Stimulated activated CD8-positive, alpha-beta memory T cell treated with anti-CD3 and anti-CD28 coated beads, Interleukin-15, amount 100 ng/mL, for 1 hour (primary cell): ENCODE results near the gene TUBAL3.
"Not testable (repeated sequence)": the region's sequence is repeated elsewhere in the genome, so short reads cannot be mapped to it uniquely, and the experiment has no call there.

ENCODE experiments used
- DNase-seq: peaks from one replicate; pipeline ENCODE4 v3.0.0-alpha.2; 2020; ENCODE audit warnings: low read depth

Gene TUBAL3

DNA sequence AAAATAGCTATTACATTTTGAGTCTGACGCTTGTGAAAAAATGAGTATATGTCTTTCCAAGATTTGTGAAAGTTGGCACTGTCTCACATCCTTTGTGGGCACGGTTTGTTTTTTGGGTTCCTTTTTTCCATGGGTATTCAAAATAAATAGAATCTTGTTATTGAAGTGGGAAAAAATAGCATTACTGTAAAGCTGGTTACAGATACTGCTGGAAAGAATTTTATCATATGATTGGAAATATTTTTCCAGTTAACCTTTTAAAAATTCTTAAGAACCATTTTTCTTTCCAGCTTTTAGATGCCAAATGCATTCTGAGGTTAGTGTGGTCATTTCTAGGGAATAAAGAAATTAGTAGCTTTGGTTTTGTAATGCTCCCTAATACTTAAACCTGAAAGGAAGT, 19.1 kb upstream of the TUBAL3 start:
- no peak for DNase-seq

DNA sequence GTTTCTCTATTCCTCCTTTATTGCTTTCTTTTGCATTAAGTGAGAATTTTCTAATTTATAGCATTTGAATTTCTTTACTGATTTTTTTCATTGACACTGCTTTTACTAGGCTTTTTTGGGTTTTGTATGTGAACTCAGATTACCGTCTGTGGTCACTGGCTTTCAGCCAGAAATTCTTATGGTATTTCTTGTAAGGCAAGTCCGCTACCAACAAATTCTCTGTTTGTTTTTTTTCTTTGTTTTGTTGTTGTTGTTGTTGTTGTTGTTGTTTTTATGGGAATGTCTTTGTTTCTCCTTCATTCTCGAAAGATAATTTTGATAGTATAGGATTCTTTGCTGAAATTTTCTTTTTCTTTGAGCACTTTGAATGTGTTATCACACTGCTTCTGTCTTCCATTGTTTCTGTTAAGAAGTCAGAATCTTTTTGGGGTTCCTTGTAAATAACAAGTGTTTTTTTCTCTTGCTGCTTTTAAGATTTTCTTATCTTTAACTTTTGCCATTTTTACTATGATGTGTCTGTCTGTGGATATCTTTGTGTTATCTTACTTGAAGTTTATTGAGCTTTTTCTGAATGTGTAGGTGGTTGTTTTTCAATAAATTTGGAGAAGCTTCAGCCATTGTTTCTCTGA, 15.0 kb upstream of the TUBAL3 start:
- no peak for DNase-seq

DNA sequence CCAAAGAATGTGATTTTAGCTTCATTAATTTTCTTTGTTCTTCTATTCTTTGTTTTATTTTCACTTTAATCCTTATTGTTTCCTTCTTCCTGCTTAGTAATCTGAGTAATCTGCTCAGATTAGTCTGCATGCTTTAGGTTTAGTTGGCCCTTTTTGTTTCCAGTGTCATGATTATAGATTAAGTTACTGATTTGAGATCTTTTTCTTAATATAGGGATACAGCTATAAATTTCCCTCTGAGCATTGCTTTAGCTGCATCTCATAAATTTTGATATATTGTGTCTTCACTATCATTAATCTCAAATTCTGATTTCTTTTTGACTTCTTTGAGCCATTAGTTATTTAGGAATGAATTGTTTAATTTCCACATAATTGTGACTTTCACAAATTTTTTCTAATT, 14.0 kb upstream of the TUBAL3 start:
- no peak for DNase-seq

- DNase-seq = no peak
These were observed 12.4 kb upstream of the TUBAL3 start for GRCh38 chr10:5416981-5417380.

DNA sequence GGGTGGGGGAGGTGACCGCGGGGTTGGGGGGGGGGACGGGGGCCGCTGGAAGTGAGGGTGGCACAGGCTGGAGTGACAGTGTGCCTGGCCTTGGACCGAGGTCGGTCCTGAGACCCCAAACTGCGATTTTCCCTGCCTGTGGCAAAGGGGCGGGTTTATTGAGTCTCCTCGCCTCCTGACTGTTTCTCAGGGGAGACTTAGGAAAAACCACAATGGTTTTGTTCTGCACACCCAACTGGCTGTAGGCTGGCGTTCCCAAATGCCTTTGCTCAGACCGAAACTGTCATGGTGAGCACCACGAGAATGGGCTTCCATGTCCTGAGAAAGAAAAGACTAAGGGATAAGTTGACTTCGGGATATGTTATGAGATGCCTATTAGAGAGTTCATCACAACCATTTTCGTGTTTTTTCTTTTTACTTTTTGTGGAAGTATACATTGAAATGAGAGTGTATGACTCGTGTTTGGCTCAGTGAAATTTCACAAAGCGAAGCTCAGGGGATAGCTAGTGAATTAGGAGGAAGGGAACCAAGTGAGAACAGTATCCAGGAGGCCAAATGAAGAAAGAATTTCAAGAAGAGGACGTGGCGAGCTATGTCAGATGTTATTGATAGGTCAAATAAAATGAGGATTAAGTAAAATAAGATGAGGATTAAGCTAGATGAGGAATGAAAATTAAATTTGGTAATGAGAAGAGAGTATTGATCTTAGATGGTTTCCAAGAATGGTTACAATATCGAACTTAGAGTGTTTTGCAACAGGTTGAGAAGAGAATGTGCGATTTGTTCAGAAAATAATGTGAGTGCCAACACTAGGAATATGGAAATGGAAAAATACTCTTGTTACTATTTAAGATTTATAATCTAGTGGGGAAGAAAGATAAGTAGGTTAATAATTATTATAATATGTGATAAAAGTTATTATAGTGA, 8.6 kb upstream of the TUBAL3 start:
- no peak for DNase-seq

- DNase-seq = peak; percentile 34
These were observed 7.8 kb upstream of the TUBAL3 start, which contains the start of gene NET1 for GRCh38 chr10:5412277-5412941. TSS of gene NET1 (plus strand) at chr10:5412557. CDS start at chr10:5412693, 136 bp downstream.

- DNase-seq = no peak
These were observed 7.3 kb upstream of the TUBAL3 start for GRCh38 chr10:5411941-5412276.

DNA sequence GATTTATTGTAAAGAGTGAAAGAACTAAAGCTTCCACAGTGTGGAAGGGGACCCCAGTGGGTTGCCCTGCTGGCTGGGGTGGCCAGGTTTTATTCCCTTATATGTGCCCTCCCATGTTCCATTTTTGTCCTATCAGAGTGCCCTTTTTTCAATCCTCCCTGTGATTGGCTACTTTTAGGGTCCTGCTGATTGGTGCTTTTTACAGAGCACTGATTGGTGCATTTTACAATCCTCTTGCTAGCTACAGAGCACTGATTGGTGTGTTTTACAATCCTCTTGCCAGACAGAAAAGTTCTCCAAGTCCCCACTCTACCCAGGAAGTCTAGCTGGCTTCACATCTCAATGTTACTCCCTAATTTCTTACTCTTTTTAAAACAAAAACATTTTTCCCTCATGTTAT, 6.2 kb upstream of the TUBAL3 start:
- DNase-seq = not testable (repeated sequence)

DNA sequence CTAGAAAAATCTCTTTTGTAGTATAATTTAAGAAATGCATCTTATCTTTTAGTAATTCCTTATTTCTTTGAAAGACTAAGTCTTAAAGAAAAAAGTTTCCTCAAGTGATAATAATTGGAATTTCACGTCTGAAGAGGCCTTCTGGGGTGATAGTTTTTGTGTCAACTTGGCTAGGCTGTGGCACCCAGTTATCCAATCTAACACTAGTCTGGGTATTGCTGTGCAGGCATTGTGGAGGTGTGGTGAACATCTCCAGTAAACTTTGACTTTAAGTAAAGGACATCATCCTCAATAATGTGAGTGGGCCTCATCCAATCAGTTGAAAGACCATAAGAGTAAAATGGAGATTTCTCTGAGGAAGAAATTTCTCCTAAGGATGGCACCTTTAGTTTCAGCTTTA, 2.3 kb upstream of the TUBAL3 start:
- no peak for DNase-seq

GRCh38 chr10:5402798-5403197, 1.8 kb downstream of the TUBAL3 start:
- no peak for DNase-seq

GRCh38 chr10:5400468-5401240, 4.0 kb downstream of the TUBAL3 start:
- DNase-seq = no peak

- DNase-seq = no peak
These were observed 5.3 kb downstream of the TUBAL3 start for GRCh38 chr10:5399332-5399731.

DNA sequence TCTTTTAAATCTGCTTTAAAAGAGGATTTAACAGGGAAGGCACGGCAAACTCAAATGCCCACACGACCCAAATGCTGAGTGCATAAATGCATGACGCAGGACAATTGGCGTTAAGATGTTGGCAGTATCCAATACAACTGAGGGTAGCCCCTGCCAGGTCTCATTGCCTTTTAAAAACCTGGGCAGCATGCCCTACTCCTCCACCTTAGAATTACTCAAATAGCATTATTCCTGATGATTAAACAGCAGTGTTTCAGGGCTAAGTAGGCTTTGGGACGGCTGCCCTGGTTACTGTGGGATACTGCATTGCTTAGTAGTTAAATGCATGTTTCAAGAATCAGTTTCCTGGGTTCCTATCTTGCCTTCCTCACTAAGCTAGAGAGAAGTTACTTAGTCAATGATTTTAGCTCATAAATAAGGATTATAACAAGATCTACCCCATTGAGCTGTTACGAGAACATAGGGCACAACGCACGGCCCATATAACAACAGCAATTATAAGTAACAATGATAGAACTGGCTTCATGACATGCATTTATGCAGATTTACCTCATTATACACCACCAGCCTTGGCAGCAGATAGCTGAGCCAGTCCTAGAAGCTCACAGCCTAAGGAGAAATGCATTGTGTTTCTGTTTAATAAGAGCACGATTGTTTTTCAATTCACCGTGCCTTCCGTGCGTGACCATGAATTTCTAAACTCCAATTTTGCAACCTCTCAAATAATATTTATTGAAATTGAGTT, 7.9 kb downstream of the TUBAL3 start:
- no peak for DNase-seq

- DNase-seq = no peak
These were observed 9.5 kb downstream of the TUBAL3 start for GRCh38 chr10:5395168-5395567.

GRCh38 chr10:5393529-5393928, 11.1 kb downstream of the TUBAL3 start:
- DNase-seq = no peak

GRCh38 chr10:5391790-5392189, 12.8 kb downstream of the TUBAL3 start:
- DNase-seq = no peak

- no peak for DNase-seq
These were observed 13.9 kb downstream of the TUBAL3 start for GRCh38 chr10:5390607-5391205.

DNA sequence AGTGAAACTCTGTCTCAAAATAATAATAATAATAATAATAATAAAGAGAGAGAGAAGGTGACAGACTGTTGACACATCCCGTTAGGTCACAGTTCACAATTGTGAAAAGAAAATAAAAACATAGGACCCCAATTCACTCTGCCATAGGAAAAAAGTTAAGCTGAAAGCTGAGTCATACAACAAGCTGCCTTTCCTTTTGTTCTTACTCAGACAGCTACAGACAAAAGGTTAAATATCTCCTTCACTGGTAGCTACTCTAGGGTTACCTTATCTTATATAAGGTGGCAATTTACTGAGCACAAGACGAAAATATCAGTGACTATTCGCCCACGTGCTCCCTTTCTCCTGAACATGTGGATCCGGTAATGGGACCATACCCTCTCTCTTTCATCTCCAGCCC, 17.5 kb downstream of the TUBAL3 start:
- DNase-seq = no peak

GRCh38 chr10:5385224-5385623, 19.4 kb downstream of the TUBAL3 start:
- DNase-seq = no peak

DNA sequence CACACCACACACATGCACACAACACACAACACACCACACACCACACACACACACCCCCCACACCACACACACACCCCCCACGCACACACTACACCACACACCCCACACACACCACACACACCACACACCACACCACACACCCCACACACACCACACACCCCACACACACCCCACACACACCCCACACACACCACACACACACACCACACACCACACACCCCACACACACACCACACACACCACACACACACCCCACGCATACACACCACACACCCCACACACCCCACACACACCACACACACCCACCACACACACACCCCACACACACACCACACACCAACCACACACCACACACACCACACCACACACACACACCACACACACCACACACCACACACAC, 23.4 kb downstream of the TUBAL3 start:
- DNase-seq = no peak

GRCh38 chr10:5380395-5380794, 24.2 kb downstream of the TUBAL3 start:
- DNase-seq = not testable (repeated sequence)
